ENCODE measurements around the gene FNDC7.
A peak's percentile ranks its signal among the peaks of the same experiment; 100 is the strongest.
"Not testable (repeated sequence)": the region's sequence is repeated elsewhere in the genome, so short reads cannot be mapped to it uniquely, and the experiment has no call there.

The FNDC7 gene

GRCh38 chr1:108712606-108713150 is at the start of gene FNDC7:
FNDC7 (plus strand) TSS chr1:108712908; CDS start chr1:108712934, 26 bp downstream.
- no peak for DNase-seq

DNA sequence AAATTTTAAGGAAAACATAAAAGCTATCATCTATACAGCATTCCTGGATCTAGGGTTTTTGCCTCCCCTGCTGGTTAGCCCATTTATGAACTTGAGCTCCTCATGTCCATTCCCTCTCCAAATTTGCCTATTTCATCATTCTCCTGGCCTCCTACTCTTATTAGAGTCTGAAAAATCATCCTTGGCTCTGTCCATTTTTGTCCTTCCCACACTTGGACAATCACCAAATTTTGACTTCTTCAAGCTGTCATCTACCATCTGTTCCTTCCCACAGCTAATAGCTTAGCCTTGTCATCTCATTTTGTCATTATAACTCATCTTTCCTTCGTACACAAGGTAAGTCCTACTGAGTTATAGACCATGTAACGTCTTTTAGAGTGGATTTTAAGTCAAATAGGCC is 49.6 kb upstream of the FNDC7 start:
- DNase-seq = no peak

DNA sequence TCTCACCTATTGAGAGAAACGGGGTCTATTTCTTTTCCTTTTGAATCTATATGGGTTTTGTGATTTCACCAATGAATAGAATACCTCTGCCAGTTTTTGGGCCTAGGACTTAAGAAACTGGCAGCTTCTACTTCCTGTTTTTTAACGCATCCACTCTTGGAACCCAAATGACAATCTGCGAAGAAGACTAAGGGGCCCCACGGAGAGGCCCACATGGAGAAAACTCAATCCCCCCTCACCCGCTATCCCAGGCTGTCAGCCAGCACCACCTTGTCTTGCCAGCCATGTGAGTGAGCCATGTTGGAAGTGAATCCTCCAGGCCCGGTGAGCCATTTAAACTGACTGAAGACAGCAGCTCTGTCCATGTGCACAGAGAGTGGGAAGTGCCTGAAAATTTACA is 48.2 kb upstream of the FNDC7 start:
- no peak for DNase-seq

GRCh38 chr1:108665067-108665466 is 47.6 kb upstream of the FNDC7 start:
- DNase-seq = no peak

GRCh38 chr1:108665771-108666170 is 46.9 kb upstream of the FNDC7 start:
- no peak for DNase-seq

- DNase-seq = not testable (repeated sequence)
Measured at GRCh38 chr1:108667422-108667821, 45.3 kb upstream of the FNDC7 start.

- DNase-seq = no peak
Measured at GRCh38 chr1:108668777-108669176, 43.9 kb upstream of the FNDC7 start.

DNA sequence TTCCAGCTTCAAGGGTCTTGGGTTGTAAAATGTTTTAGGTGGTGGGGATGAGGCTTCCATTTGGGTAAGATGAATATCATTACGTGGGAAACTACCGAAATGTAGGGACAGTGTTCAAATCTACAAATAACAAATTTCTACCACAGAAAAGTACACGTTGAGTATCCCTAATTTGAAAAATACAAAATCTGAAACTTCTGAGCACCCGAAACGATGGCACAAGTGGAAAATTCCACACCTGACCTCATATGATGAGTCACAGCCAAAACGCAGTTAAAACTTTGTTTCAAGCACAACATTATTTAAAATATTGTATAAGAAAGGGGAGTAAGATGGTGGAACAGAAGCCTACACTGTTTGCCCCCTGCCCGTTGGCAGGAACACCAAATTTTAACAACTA is 43.0 kb upstream of the FNDC7 start:
- DNase-seq = no peak

GRCh38 chr1:108670131-108670773 is 42.5 kb upstream of the FNDC7 start:
- DNase-seq = no peak

GRCh38 chr1:108671143-108671542 is 41.6 kb upstream of the FNDC7 start:
- DNase-seq = no peak

DNA sequence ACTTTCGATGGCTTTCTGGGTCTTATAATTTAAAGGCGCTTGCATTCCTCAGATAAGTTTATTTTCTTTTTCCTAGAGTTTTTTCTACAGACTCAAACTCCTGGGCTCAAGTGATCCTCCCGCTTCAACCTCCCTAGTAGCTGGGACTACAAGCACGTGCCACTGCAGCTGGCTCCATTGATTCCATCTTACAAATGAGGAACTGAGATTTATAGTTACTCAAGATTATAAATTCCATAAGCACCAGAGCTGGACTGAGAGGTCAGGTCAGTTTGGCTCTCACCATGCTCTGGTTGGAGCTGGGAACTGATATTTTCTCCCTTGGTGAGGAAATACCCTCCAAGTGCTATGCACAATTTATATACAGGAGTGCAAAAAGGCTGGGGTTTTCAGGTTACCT is 34.0 kb upstream of the FNDC7 start:
- DNase-seq = no peak

GRCh38 chr1:108679586-108680213 is 33.0 kb upstream of the FNDC7 start:
- DNase-seq = no peak

DNA sequence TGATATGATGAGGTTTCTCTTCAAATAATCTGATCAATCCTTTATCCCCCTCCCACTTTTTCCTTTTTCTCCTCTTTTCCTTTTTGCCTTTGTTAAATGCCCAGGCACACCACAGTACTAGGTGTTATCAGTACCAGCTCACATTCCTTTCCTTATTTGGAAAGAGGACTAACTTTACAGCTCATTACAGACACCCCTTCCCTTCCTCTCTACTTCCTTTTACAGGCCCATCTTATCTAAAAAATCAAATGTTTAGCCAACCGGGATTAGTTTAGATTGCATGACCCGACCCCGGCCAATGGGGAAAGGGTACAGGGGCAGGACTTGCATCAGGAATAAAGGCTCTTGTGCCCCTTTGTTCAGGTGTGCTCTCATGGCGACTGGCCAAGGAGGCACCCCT is 31.0 kb upstream of the FNDC7 start:
- not testable (repeated sequence) for DNase-seq

GRCh38 chr1:108685529-108685928 is 27.2 kb upstream of the FNDC7 start:
- peak; percentile 15 for DNase-seq

GRCh38 chr1:108686614-108687313 is 25.9 kb upstream of the FNDC7 start:
- DNase-seq = no peak

DNA sequence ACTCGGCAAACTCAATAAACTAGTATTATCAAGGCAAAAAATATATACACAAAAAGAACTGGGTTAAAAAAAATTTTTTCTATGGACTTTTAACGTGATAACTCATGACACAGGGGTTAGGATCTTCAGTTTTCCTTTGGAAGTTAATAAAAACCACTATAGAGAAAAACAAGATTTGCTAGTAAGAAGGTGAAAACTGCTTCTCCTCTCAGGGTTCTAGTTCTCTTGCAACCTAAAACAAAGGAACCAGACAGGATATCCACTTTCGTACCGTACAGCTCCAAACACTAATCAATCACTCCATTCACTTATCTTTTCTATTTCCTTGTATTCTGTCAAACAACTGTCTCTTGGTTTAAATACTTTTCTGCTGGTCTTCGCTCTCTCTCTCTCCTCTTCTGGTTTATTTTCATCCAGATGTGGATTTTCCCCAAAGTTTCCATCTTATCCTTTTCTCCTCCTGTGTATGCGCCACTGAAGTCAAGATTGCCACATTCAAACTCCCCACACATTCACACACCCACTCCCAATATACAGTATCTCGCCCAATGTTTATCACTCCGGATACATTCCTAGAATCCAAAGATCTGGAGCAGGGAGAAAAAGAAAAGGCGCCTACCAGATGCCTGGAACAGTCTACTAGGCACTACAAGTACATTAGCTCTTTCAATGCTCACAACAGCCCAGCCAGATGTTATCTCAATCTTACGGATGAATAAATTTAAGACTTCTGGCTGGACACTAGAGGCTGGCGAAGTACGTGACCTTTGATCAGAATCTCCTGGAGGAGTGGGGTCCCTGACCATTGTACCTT is 21.4 kb upstream of the FNDC7 start:
- no peak for DNase-seq

DNA sequence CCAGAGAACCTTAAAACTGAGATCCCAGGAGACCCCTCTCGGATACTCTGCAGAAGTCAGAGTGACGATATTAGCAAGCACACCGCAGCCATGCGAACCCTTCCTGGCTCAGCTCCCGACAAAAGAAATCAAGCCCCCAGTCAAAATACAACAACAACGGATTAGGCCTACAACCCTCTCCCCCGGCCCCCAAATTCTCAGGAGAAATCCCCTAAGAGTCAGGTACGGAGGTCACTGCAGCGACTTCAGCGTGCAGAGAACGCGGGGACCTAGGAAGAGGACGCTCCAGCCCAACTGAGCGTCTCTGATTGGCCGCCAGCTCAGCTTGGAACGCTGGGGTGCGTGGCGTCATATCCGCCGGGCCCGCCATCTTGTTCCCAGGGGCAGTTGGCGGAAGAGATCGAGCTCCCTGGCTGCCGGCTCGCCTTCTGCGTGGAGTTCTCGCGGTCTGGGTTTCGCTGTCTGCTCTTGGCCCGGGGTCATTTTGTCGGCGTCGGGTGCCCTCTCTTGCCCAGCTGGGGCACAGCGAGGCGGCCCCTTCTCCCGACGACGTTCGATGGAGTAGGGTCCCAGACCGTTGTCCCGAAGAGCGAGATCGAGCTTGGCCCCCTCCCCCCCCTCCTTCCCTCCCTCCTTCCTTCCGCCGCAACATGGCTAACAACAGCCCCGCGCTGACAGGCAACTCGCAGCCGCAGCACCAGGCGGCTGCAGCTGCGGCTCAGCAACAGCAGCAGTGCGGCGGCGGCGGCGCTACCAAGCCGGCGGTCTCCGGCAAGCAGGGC is 20.6 kb upstream of the FNDC7 start, which contains the start of gene PRPF38B:
TSS of gene PRPF38B (plus strand) at position 369 of the 782 bp plus-strand sequence. CDS start at position 651, 282 bp downstream.
- peak; percentile 93 for DNase-seq

- peak; percentile 58 for DNase-seq
Measured at GRCh38 chr1:108692724-108693655, 19.7 kb upstream of the FNDC7 start.

- DNase-seq = no peak
Measured at GRCh38 chr1:108695535-108695934, 17.2 kb upstream of the FNDC7 start.

GRCh38 chr1:108699375-108700332 is 13.1 kb upstream of the FNDC7 start:
- no peak for DNase-seq

All from NCI-H2171 (cell line).